Measurements from ENCODE around the gene MED22.
"Not testable (repeated sequence)": the region's sequence is repeated elsewhere in the genome, so short reads cannot be mapped to it uniquely, and the experiment has no call there.

Gene MED22

DNA sequence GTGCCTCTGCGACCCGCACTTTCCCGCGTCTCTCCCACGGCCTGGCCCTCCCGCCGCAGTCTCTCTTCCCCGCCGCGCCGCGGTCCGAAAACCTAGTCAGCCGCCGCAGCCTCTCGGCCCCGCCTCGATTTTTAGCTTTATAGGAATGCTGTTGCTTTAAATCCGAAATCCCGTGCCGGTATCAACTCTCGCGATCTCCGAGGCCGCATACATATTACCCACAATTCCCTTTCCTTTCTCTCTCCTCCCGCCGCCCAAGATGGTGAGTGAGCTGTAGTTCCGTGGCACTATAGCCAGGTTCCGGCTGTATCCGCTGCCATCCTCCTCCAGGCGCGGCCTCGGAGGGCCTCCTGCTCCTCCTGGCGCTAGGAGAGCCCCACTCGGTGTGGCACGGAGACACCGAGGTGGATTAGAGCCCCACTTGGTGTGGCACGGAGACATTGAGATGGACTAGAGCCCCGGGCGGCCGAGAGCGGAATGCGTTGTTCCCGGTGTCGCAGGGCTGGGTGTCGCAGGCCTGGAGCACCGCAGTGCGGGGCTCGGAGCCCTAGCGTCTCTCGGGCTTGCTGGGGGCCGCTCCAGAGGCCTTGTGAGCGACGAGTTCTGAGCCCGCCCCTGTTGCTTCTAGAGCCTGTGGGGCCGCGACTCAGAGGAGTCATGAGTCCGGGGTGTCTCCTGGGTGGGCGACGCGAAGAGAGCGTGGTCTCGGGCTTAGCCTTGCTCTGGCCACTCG lies at the start of gene MED22, which contains the start of gene RPL7A:
TSS of gene MED22 (minus strand) at position 147 of the 733 bp plus-strand sequence. CDS start 1,469 bp downstream, outside the sequence.
TSS of gene RPL7A (plus strand) at position 234 of the 733 bp plus-strand sequence. CDS start at position 260, 26 bp downstream.
- peak; percentile 90 for DNase-seq

DNA sequence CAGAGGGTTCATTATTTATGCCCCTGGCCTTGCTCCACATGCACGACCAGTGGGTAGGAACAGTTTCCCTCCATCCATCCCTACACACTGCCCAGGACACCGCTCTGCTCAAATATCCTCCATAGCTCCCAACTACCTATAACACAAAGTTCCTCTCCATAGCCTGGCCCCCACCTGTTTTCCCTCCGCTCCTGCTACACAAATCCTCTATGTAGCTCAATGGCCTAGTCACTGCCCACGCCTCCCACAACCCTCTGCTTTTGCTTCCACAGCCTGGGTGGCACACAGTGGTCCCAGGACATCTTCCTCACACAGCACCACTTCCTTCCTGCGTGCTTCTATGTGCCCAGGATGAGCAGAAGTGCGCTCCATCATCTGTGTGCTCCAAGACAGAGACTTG lies 49.4 kb upstream of the MED22 start:
- no peak for DNase-seq

DNA sequence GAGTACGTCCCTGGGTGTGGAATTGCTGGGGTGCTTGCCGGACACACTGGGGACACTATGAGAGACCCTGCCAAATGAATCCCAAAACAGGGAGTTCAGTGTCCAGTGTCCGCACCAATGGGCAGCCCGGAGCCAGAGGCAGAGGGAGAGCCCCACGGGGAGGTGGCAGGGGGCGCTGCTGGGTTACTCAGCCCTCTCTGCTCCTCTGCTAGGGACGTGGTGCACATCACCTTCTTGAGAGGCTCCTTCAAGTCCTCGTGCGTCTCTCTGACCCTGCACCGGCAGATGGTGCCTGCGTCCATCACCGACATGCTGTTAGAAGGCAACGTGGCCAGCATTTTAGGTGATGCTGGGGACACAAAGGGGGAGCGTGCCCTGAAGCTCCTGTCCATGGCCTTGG lies 49.0 kb upstream of the MED22 start:
- no peak for DNase-seq

DNA sequence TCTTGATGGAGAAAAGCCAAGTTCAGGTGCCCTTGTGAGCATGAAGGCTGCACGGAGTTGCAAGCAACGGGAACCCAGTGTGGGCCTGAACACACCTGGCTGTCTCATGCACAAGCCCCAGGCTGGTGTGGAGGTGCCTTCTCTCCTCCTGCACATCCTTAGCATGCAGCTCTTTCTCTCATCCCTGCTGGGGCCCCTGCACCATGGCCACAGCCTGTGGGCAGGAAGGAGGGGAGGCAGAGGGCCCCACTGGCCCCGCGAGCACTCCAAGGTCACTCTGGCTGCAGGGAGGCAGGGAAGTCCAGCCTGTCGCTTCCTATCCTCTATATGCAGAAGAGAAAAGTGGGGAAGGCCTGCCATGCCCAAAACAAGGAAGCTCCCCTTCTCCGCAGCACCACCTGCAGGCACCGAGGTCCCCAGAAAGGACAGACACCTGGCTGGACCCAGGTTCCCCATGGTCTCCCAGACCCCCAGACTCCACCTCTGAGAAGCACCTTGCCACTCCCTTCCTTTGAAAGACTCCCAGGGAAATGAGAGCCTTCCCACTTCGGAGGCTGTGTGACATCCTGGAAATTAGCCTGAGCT lies 46.8 kb upstream of the MED22 start:
- no peak for DNase-seq

GRCh38 chr9:133393399-133393798 lies 45.5 kb upstream of the MED22 start:
- DNase-seq: no peak

DNA sequence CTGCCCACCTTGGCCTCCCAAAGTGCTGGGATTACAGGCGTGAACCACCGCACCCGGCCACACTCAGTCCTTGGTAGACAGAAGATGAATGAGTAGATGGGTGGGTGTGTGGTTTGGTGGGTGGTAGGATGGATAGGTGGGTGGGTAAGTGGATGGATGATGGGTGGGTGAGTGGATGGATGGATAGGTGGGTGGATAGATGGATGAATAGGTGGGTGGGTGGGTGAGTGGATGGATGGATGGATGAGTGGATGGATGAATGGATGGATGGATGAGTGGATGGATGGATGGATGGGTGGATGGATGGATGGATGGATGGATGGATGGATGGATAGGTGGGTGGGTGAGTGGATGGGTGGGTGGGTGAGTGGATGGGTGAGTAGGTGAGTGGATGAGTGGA lies 44.4 kb upstream of the MED22 start:
- not testable (repeated sequence) for DNase-seq

DNA sequence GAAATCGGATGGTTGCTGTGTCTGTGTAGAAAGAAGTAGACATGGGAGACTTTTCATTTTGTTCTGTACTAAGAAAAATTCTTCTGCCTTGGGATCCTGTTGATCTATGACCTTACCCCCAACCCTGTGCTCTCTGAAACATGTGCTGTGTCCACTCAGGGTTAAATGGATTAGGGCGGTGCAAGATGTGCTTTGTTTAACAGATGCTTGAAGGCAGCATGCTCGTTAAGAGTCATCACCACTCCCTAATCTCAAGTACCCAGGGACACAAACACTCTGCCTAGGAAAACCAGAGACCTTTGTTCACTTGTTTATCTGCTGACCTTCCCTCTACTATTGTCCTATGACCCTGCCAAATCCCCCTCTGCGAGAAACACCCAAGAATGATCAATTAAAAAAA lies 43.5 kb upstream of the MED22 start:
- DNase-seq: not testable (repeated sequence)

- no peak for DNase-seq
These were observed 42.8 kb upstream of the MED22 start for GRCh38 chr9:133390713-133391112.

DNA sequence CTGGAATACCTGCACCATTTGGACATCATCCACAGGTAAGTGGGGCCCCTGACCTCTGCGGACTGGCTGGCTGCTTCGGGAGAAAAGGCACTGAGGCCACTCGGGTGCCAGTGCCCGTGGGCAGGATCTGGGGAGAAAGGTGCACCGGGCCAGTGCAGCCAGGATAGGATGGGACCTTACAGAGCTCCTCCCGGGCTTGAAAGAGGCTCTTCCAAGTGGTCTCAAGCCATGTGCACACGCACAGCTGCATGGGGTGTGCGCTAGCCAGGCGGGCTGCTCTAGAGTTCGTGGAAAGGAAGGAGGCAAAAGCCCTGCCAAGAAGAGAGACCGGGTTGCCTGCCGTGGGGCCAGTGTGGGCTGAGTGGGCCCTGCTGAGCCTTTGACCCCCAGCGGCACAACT lies 41.6 kb upstream of the MED22 start:
- no peak for DNase-seq

DNA sequence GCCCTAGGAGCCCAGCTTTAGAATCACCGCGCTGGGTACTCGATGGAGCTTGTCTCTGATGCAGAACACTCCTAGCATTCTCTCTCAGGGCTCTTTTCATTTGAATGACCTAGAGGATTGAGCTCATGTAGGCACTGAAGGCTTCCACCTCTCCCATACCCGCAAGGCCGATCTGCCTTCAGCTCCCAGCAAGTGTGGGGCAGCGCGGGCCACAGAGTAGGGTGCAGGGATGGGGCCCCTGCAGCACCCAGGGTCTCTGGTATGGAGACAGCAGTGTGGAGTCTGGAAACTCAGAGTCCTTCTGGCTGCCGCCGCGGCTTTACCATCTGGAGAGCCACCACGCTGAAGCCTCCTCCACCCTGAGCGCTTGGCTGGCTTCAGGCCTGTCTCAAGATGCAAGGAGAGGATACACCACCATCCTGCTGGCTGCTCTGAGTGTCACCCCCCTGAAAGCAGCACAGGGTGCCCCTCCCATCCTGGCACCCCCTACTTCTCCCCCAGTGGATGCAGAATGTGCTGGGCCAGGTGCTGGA lies 41.2 kb upstream of the MED22 start:
- no peak for DNase-seq

DNA sequence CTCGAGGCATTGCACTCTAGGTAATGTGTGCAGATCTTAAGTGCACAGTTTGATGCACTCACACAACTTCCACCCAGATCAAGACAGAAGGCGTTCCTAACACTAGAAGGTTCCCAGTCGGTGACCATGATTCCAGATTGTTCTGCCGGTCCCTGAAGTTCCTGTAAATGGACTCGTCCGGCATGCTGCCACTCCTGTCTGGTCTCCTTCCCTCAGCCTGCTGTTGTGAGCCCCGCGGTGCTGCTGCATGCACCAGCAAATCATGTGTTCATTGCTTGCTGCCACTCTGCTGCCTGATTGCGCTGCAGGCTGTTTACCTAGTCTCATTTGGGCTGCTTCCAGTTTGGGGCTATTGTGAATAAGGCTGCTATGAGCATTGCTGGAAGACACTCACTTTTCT lies 39.7 kb upstream of the MED22 start:
- no peak for DNase-seq

- no peak for DNase-seq
These were observed 38.4 kb upstream of the MED22 start for GRCh38 chr9:133386338-133386737.

DNA sequence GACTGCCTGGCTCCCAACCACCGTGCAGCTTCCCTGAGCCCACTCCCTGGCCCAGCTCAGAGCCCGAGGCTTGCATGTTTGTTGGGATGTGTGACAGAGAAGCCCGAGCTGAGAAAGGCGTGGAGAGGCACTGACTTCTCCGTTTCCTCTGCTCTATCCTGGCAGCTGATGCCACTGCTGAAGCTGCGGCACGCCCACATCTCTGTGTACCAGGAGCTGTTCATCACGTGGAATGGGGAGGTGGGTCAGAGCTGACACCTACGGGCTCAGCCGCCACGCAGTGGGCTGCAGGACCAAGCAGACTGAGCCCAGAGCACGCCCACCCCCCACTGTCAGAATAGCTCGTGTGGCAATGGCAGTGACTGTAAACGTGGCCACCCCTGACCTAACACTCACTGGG lies 37.5 kb upstream of the MED22 start:
- DNase-seq: no peak

GRCh38 chr9:133384736-133385321 lies 36.9 kb upstream of the MED22 start:
- no peak for DNase-seq

DNA sequence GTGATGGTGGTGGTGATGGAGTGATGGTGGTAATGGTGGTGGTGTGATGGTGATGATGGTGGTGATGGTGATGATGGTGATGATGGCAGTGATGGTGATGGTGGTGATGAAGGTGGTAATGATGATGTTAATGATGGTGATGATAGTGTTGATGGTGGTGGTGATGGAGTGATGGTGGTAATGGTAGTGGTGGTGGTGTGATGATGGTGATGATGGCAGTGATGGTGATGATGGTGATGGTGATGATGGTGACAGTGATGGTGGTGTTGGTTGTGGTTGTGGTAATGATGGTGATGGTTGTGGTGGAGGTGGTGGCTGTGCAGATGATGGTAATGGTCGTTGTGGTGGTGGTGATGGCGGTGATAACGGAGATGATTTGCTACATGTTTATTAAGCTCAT lies 35.5 kb upstream of the MED22 start:
- DNase-seq: no peak

DNA sequence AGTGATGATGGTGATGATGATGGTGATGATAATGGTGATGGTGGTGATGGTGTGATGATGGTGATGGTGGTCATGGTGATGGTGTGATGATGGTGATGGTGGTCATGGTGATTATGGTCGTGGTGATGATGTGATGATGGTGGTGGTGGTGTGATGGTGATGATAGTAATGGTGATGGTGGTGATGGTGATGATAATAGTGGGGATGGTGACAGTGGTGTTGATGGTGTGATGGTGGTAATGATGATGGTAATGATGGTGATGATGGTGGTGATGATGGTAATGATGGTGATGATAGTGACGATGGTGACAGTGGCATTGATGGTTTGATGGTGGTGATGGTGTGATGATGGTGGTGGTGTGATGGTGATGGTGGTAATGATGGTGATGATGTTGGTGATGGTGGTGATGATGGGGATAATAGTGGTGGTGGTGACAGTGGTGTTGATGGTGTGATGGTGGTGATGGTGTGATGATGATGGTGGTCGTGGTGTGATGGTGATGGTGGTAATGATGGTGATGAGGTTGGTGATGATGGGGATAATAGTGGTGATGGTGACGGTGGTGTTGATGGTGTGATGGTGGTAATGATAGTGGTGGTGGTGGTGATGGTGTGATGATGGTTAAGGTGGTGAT lies 34.7 kb upstream of the MED22 start:
- DNase-seq: no peak

DNA sequence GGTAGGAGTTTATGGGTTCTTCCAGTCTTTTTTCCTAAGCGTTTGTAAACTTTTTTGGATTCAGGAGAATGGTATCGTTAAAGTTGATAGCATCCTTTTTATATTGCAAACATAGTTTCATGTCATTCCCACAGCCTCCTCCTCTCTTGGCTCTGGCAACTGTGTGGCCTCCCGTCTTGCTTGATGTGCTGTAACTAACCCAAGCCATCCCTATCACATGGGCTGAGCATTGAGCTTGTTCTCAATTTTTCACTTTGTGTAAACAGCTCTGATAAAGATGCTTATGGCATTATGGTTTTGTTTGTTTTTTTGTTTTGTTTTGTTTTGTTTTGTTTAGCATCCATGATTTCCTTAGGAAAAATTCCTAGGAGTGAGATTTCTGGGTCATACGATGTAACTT lies 32.8 kb upstream of the MED22 start:
- DNase-seq: no peak

- DNase-seq: no peak
These were observed 31.5 kb upstream of the MED22 start for GRCh38 chr9:133379153-133380086.

GRCh38 chr9:133378408-133378962 lies 30.6 kb upstream of the MED22 start:
- DNase-seq: no peak

- DNase-seq: no peak
These were observed 29.8 kb upstream of the MED22 start for GRCh38 chr9:133377721-133378216.

DNA sequence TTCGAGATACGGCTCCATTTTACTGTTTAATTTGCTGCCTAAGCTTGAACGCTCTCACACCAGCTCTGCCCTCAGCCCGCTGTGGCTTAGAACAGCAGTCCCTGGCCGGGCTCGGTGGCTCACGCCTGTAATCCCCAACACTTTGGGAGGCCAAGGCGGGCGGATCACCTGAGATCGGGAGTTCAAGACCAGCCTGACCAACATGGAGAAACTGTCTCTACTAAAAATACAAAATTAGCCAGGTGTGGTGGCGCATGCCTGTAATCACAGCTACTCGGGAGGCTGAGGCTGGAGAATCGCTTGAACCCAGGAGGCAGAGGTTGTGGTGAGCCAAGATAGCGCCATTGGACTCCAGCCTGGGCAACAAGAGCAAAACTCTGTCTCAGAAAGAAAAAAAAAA lies 29.3 kb upstream of the MED22 start:
- not testable (repeated sequence) for DNase-seq

All from NCI-H1436 treated with DMSO at 0.1 percent for 48 hours (cell line).